HG03064 (cell line): Measurements from ENCODE around the gene COX6B1.
"Not testable (repeated sequence)": the region's sequence is repeated elsewhere in the genome, so short reads cannot be mapped to it uniquely, and the experiment has no call there.

Experiments used
- ATAC-seq: cut with Tn5 transposase; IDR thresholded peaks from one replicate; pipeline ENCODE4 v1.9.1; 2021; ENCODE audit warnings: low read depth; ENCODE audit not compliant: unreplicated experiment

Gene COX6B1

DNA sequence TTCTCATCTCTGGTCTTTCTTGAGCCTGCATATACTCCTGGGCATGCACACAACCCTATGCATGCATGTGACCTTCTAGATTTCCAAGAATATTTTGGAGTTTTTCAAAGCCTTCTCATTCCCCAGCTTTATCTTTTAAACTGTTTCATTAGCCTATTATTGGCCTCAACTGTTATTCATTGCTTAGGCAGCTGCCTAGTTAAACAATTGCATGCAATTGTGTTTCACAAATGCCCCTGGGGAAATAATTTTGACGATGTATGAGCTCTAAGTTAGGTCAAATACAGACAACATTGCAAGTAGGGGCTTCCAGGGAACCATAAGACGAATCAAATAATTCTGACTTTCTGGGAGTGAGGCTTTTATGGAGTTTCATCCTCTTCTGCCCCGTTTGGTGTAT, 15.9 kb downstream of the COX6B1 start:
- ATAC-seq = no peak

DNA sequence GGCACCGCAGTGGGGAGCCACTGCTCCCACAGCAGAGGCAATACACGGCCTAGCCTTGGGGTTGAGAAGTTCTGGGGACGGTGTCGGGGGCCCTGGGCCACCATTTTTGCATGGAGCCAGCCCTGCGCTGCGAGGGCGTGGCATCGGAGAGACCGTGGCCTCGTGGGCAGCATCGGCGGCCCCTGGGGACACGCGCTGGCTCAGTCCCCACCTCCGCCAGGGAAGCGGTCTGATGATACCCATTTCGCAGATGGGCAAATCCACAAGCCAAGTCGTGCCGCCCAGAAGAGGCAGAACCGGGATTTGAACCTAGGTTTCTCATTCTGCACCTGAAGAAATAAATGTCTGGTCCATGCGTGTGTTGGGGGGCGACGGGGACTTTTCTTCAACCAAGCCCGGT, 17.0 kb downstream of the COX6B1 start:
- ATAC-seq = no peak

DNA sequence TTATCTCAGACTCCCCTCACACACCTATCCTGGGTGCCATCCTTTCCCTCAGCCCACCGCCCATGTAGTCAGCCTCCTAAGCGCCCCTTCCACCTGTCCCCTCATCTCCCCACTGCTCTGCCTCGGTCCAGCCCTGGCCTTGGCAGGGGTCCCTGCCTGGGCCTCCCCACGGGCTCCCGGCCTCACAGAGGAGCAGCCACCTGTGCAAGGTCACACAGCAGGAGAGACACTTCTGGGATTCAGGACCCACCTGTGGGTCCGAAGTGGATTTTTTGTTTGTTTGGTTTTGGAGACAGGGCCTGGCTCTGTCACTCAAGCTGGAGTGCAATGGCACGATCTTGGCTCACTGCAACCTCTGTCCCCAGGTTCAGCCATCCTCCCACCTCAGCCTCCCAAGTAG, 17.5 kb downstream of the COX6B1 start:
- ATAC-seq = no peak

DNA sequence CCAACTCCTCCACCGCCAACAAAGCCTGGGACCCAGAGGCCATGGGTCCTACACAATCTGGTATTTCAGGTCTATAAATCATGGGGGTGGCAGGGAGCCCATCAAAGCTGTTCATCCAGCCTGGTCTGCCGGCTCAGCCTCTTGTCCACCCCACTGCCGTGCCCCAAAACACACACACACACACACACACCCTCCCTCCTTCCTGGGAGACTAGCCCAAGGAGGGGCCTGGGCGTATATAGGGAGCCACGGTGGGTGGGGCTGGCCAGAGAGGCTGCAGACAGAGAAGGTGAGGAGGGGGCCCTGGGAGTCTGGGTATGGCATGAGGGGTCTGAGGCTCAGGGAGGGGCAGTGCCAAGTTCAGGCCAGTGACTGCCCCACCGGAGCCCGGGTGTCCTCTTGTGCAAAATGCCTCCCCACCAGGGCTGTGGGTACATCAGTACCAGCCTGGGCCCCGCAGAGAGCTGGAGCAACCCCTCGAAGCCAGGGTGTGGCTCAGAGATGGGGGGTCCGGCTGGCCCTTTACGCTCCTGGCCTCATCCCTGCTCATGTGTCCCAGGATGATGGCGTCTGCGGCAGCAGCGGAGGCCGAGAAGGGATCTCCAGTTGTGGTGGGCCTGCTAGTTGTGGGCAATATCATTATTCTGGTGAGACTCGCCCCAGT, 18.3 kb downstream of the COX6B1 start, which contains the start of gene UPK1A:
Gene UPK1A, plus strand, starts transcription at position 267 of the 663 bp plus-strand sequence. Its CDS starts 296 bp downstream, at position 563.
- ATAC-seq = no peak

DNA sequence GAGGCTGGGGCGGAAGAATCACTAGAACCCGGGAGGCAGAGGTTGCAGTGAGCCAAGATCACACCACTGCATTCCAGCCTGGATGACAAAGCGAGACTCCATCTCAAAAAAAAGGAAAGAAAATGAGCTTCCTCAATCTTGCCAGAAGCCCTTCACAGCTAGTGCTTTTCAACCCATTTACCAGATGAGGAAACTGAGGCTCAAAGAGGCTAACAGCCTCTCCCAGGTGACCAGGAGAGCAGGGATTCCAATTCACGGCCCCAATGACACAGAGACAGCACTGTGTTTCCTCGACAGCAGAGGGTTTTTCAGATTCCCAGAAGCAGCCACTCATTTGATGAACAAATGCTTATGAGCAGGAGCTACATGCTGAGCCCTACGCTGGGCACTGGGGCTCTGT, 21.4 kb downstream of the COX6B1 start:
- no peak for ATAC-seq

DNA sequence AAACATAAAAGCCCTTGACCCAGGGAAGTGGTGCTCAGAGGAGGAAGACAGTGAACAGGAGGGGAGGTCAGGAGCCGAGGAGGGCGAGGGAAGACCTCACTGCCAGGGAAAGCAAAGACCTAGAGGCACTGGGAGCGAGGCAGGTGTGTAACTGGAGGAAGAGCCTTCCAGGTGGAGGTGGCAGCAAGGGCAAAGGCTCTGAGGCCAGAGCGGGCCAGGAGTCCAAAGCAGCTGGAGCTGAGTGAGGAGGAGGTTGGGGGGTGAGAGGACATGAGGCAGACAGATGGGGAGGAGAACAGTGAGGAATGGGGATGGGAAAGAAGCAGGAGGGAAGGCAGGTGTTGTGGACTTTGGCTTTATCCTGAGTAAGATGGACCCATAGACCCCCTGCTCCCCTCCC, 21.9 kb downstream of the COX6B1 start:
- no peak for ATAC-seq

DNA sequence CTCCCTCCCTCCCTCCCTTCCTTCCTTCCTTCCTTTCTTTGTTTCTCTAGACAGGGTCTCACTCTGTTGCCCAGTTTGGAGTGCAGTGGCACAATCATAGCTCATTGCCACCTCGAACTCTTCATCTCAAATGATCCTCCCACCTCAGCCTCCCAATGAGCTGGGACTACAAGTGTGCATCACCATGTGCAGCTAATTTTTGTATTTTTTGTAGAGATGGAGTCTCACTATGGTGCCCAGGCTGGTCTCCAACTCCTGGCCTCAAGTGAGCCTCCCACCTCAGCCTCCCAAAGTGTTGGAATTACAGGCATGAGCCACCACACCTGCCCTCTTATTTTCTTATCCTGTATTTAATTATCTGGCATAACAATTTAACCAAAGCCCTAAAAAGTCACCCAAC, 22.6 kb downstream of the COX6B1 start:
- no peak for ATAC-seq

DNA sequence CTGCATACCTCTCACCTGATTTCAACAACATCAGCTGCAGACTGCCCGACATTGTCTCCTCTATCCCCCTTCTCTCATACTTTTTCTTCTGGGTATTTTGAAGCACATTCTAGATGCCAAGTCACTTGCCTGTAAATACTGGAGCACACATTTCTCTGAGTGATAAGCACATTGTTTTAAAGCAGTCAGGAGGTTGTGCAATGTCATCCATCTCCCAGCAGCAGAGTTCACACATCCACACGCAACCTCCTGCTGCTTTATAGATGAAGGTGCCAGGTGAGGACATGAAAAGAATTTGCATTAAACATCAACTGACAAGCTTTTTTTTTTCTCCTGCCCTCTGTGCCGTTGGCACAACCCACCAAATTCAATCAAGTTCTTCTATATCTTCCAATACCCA, 23.7 kb downstream of the COX6B1 start:
- ATAC-seq = no peak

DNA sequence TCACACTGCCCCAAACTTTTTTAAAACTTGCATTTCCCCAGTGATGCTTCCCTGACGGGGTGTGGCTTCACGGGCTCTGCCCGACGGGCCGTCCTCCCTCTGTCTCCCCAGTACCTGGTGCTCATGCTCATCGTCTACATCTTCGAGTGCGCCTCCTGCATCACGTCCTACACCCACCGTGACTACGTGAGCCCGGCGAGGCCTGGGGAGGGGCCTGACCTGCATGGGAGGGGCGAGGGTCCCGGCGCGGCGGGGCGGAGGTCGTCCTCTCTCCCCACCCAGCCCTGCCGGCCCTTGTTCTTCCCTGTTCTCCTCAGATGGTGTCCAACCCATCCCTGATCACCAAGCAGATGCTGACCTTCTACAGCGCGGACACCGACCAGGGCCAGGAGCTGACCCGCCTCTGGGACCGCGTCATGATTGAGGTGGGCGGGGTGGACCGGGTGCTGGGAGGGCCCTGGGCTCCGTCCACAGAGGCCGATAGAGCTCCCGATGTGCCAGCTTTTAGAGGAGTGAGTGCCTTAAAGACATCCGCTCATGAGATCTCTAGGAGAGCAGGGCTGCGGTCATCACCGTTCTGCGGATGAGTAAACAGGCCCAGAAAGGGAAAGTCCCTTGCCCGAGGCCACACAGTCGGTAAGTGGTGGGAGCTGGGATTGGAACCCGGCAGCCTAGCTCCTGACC, 25.1 kb downstream of the COX6B1 start:
- ATAC-seq = no peak

DNA sequence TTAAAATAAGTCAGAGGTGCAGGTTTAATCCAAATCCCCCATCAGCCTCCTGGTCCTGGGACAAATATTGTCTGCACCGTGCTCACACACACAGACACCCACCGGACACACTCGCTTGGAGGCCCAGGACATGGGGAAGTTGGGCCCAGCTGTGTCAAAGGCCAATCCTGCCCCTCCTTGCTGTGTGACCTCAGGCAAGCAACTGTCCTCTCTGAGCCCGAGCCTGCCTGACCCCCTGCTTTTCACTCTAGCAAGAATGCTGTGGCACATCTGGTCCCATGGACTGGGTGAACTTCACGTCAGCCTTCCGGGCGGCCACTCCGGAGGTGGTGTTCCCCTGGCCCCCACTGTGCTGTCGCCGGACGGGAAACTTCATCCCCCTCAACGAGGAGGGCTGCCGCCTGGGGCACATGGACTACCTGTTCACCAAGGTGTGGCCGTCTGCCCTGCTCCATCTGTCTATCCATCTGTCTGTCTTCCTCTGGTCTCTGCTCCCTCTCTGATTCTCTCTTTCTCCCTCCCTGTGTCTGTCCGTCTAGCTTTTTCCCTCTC, 27.5 kb downstream of the COX6B1 start:
- no peak for ATAC-seq

DNA sequence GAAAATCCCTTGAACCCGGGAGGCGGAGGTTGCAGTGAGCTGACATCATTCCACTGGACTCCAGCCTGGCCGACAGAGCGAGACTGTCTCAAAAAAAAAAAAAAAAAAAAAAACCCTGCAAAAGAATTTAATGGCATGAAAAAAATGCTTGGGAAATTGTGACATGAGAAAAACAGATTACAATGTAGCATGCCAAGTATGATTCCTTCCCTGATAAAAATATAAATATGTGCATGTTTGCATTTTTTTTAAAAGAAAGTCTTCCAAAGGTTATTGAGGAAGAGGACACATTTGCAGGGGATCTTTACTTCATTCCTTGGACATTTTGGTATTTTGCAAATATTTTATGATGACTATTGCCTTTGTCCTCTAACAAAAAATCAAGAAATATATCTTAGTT, 41.7 kb downstream of the COX6B1 start:
- no peak for ATAC-seq

DNA sequence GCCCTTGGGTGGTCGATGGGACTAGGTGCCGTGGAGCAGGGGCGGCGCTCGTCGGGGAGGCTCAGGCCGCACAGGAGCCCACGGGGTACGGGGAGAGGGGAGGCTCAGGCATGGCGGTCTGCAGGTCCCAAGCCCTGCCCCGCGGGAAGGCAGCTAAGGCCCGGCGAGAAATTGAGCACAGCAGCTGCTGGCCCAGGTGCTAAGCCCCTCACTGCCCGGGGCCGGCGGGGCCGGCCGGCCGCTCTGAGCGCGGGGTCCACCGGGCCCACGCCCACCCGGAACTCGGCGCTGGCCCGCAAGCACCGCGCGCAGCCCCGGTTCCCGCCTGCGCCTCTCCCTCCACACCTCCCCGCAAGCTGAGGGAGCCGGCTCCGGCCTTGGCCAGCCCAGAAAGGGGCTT, 43.0 kb downstream of the COX6B1 start:
- not testable (repeated sequence) for ATAC-seq

DNA sequence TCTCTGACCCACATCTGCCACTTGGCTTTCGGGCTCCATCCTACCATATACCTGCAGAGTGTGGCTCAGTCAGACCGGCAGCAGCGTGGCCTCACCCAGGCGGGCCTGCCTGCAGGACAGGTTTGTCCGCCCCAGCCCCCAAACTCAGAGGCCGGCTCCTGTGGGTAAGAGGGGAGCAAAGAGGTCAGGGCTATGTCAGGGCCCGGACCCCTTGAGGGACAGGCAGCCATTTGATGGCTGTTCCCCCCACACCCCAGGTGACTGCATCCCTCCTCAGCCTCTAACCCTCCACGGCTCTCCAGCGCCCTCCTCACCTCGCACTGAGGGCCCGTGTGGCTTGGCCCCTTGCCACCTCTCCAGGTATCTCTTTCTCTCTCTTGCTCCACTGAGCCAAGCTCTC, 43.9 kb downstream of the COX6B1 start:
- ATAC-seq = no peak

DNA sequence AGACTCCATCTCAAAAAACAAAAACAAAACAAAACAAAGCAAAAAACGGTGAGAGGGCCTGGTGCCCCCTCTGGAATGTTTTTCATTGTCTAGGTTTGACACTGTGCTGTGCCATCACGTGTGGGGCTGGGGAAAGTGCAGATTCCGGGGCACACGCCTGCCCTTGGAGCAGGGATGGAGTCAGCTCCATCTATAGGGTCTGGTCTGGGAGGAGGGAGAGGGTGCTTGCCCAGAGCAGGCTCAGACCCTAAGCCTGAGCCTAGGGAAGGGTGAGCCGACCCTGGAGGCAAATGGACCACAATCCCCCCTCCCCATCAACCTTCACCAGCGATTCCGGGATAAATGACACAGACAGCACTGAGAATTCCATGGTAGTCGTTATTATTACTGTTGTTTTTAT, 45.3 kb downstream of the COX6B1 start:
- ATAC-seq = no peak

DNA sequence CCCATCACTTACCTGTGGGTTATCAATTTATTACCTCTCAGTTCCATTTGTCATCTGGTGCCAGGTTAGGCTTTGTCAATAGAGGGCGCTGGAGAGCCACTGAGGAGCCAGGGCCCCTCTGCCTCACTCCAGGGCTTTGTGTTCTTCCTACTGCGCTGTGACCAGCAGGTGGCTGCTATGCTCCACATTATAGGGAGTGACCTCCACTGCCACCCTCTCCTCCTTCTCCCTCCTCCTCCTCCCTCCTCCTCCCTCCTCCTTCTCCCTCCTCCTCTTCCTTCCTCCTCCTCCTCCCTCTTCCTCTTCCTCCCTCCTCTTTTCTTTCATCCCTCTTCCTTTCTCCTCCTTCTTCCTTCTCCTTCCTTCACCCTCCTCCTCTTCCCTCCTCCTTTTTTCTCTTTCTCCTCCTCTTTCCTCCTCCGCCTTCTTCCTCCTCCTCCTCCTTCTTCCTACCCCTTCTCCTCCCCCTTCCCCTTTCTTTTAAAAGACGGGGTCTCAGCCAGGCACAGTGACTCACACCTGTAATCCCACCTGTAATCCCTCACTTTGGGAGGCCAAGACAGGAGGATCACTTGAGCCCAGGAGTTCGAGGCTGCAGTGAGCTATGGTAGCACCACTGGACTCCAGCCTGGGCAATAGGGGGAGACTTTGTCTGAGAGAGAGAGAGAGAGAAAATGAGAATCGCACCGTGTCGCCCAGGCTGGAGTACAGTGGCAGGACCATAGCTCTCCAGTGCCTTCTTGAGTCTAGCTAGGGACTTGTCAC, 45.9 kb downstream of the COX6B1 start:
- ATAC-seq = peak; percentile 66

DNA sequence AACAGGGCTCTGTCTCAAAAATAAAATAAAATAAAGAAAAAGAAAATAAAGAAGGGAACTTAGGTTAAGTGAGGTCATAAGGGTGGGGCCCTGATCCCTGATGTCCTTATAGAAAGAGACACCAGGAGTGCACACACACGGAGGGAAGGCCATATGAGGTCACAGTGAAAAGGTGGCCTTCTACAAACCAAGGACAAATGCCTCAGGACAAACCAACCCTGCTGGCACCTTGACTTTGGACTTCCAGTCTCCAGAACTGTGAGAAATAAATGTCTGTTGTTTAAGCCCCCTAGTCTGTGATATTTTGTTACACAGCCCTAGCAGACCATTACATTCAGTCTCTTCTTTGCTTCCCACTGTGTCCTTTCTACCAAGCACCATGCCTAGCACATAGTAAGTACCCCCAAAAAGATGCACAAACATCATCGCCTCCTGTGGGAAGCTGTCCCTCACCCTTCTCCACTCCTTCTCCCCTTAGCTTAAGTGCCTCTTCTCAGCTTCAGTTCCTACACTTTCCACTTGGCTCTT, 47.8 kb downstream of the COX6B1 start:
- no peak for ATAC-seq

DNA sequence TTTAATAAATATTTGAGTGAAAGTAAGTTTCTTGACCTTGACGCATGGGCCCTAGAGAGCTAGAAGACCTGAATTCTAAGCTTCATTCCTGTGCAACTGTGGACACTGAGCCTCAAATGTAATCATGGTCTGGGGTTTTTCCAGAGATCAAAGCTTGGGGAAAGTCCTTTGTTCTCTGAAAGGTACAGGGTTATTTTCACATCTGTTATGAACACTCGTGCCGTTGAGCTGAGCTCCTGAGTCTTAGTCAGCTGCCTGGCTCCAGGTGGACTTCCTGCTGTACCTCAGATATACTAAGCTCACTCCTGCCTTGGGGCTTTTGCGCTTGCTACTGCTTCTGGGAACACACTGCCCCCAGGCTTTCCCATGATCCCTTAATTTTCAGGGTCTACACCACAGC, 48.7 kb downstream of the COX6B1 start:
- ATAC-seq = no peak

DNA sequence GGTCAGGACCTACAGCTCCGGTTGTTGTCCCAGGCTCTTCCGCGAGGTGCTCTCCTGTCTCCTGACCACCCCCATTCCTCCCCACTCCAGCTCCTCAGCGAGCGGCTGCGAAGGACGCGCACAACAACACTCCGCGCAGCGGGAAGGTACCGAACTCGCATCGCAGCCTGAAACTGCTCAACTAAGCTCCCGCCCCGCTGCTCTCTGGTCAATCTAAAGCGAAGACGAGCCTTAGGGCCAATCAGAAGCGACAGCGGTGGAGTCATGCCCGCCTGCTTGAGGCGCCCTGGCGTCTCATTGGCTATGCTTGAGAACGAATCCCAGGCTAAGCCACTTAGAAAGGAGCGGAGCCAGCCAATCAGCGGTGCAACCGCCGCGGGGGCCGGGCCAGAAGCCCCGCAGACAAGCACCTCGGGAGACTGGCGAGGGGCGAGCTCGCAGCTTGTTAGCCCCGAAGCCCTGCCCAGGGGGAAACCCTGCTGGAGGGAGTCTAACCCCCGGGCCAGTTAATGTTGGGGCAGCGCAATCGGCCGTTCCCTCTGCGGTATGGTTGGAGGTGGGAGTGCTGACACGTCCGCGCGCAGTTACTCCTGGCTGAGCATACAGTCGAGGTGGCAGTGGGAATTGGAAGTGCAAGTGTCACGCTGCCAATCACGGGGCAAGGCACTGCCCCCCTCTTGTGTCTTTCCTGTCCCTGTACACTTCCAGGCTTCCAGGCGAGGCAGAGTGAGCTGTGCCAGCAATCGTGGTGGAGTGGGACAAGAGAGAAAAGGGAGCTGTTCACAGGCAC, 54.3 kb downstream of the COX6B1 start:
- ATAC-seq = peak; percentile 87

DNA sequence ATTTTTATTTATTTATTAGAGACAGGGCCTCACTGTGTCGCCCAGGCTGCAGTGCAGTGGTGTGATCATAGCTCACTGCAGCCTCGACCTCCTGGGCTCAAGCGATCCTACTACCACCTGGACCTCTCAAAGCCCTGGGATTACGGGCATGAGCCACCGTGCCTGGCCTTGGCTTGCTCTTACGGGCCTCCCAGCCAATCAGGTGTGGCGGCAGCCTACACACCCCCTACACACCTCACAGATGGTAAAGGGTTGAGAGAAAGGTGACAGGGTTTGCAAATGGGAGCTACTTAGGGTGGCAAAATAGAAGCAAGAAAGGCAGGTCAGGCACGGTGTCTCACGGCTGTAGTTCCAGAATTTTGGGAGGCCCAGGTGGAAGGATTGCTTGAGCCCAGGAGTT, 55.2 kb downstream of the COX6B1 start:
- no peak for ATAC-seq

DNA sequence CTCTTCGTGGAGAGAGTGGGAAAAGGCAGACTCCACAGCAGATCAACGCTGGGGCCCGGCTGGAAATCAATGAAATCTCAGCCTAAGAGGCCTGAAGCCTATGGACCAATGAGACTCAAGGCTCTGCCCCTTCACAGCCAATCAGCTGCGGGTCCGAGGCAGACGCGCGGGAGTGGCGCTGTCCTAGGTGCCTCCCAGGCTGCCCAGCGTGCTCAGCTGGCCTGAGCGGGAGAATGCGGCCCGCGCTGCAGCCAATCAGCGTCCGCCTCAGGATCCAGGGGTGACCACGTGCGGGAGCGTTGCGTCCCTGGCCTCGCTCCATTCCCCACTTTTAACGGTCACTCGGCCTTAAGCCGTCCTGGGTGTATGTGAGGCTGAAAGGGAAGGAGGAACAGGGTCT, 56.1 kb downstream of the COX6B1 start, which contains the start of gene ZBTB32:
Gene ZBTB32, plus strand, starts transcription at position 341 of the 400 bp plus-strand sequence. CDS start 10,069 bp downstream, outside the sequence.
- no peak for ATAC-seq
